ENCODE data around the gene DLG4.
"Not testable (repeated sequence)": the region's sequence is repeated elsewhere in the genome, so short reads cannot be mapped to it uniquely, and the experiment has no call there.

The DLG4 gene

DNA sequence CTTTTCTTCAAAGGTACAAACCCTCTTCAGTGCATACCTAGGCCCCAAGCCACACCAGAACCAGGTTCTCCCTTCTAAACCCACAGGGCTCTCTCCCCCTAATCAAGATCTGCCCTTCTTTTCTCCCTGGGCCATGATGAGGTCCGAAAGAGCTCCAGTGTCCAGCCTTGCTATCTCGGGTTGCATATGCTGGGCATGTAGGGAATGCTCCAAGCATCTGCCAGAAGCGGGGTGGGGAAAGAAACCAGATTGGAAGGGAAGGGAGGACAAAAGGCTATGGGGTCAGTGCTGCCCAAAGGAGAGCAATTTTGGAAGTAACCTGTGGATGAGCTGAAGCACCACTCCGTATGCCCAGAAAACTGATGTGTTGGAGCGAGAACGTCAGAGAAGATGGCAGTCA is 29.6 kb upstream of the DLG4 start:
- DNase-seq (ENCODE audit: low read depth): no peak

DNA sequence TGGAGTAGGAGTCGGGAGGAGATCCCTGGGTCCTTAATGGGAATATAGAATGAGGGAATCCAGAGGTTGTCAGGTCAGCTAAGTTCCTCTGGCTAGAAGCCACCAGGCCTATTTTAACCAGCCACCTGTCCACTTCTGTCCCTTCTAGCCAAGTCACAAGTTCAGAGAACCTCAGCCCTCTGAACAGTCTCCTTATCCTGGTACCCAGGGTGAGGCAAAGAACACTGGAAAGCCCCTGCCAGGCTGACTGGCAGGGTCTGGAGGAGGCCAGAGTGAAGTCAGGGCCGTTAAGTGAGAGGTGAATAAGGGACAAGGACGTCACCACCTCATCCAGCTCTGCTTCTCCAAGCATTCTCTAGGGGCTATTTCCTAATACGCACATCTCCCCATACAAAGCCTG is 29.2 kb upstream of the DLG4 start:
- DNase-seq (ENCODE audit: low read depth): no peak

GRCh38 chr17:7246779-7247178 is 27.1 kb upstream of the DLG4 start:
- DNase-seq (ENCODE audit: low read depth): no peak

DNA sequence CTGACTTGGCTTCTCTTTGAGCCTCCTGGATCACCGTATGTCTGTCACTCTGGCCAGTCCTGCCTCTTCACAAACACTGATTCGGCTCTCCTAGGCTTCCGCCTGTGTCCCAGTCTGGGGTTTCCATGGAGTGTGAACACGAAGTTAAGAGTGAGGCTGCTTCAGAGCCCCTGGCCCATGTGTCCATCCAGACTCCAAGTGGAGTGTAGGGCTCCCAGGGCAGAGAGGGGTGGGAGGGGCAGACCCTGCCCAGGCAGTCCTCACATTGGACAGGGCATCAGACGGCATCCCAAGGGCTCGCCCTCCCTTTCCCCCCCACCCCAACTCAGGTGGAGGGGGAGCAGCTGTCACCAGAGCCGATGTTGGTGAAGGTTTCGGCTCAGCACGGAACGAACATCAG is 24.2 kb upstream of the DLG4 start:
- not testable (repeated sequence) for DNase-seq (ENCODE audit: low read depth)

GRCh38 chr17:7243453-7243729 is 23.8 kb upstream of the DLG4 start:
- no peak for DNase-seq (ENCODE audit: low read depth)

DNA sequence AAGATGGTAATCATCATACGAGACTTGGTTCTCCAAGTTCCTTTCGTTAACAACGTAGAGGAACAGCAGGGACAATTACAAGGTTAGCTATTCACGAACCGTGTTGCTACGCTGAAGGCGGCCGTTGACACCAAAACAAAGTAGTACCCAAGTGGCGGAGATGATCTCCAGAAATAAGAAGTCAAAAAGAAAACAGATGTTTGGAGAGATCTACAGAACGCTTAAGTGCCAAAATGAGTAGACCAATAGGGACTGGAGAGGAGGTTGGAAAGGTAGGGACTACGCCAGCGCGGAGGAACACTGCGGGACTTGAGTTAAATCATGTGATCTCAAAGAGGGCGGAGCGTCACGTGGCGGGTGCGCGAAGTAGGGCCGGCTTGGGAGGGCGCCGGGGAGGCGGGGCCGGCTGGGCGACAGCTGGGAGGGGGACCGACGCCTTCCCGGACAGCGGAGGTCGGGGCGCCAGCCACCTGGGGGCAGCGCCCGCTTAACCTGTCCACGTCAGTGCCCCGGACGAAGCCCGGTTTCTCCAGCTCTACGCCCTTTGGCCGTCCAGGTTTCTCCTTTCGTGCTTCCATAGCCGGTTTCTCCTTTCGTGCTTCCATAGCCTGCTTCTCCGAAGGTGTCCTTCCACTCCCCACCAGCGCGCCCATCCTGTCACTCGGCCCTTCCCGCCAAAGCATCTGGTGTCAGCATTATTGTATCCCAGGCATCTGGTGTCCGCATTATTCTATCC is 23.2 kb upstream of the DLG4 start:
- DNase-seq (ENCODE audit: low read depth): peak; percentile 85

GRCh38 chr17:7241783-7242716 is 22.4 kb upstream of the DLG4 start, which contains the start of gene GABARAP:
TSS of gene GABARAP (minus strand) at chr17:7242449. CDS start at chr17:7242330, 119 bp downstream.
- DNase-seq (ENCODE audit: low read depth): peak; percentile 88

- DNase-seq (ENCODE audit: low read depth): no peak
Observed at GRCh38 chr17:7241090-7241733, 21.6 kb upstream of the DLG4 start.

- no peak for DNase-seq (ENCODE audit: low read depth)
Observed at GRCh38 chr17:7240375-7240774, 20.7 kb upstream of the DLG4 start.

DNA sequence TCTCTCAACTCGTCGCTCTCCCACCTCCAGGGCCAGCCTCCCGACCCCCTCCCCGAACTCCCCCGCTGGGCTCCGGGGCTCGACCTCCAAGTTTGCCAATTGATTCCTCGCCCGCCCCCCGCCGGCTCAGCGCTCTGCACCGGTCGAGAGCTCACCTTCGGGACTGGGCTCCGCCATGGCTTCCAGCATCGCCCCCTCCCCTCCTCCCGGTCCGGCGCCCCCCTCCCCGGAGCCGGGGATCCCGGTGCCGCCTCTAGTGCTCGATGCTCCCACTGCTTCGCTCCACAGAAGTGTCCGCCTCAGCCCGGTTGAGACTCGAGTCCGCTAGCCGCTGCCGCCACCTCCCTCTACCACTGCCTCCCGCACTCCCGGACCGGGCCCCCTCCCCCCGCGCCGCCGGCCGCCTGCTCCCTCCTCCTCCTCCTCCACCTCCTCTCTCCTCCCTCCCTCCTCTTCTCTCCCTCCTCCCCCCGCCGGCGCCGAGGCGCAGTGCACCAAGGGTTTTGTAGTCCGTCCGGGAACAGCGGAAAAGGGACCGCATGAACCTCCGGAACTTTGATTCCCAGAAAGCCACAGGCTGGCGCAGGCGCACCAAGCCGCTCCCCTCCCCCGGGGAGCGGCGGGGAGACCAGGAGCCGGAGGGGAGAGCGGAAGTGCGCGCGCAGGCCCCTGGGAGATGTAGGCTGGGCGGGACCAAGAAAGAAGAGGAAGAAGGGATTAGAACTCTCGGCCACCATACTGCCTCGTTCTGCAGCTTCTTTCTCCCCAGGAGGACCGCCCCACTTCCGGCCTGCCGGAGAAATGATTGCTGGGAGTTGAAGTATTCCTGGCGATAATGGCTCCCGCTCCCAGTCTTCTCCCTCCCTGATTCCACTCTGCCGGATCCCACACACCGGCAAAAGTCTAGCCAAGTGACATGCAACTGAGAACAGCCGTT is 19.7 kb upstream of the DLG4 start, which contains the start of gene PHF23:
TSS of gene PHF23 (minus strand) at position 367 of the 937 bp plus-strand sequence. CDS start at position 189, 178 bp downstream.
- peak; percentile 96 for DNase-seq (ENCODE audit: low read depth)

GRCh38 chr17:7238420-7239090 is 18.9 kb upstream of the DLG4 start:
- no peak for DNase-seq (ENCODE audit: low read depth)

GRCh38 chr17:7237761-7238419 is 18.3 kb upstream of the DLG4 start:
- peak; percentile 82 for DNase-seq (ENCODE audit: low read depth)

DNA sequence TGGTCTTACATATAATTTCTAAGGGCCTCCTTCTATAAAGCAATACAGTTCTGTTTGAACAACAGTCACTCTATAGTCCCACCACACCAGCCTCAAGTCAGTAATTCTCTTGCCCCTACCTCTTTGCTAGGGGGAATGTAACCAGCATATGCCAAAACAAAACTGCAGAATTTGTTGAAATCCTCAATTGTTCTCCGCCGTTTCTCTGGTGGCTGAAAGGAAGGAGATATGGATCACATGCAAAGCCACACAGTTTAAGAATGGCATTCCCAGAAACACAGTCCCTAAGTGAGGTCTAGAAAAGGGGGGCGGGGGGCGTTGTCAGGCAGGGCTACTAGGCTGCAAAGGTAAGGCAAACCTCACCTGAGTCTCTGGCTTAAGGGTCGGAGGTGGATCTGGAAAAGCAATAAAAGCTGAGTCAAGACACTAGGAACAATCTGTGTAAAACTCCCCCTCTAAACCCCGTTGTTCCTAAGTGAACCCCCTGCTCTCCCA is 17.7 kb upstream of the DLG4 start:
- DNase-seq (ENCODE audit: low read depth): no peak

- DNase-seq (ENCODE audit: low read depth): no peak
Observed at GRCh38 chr17:7236808-7237207, 17.2 kb upstream of the DLG4 start.

DNA sequence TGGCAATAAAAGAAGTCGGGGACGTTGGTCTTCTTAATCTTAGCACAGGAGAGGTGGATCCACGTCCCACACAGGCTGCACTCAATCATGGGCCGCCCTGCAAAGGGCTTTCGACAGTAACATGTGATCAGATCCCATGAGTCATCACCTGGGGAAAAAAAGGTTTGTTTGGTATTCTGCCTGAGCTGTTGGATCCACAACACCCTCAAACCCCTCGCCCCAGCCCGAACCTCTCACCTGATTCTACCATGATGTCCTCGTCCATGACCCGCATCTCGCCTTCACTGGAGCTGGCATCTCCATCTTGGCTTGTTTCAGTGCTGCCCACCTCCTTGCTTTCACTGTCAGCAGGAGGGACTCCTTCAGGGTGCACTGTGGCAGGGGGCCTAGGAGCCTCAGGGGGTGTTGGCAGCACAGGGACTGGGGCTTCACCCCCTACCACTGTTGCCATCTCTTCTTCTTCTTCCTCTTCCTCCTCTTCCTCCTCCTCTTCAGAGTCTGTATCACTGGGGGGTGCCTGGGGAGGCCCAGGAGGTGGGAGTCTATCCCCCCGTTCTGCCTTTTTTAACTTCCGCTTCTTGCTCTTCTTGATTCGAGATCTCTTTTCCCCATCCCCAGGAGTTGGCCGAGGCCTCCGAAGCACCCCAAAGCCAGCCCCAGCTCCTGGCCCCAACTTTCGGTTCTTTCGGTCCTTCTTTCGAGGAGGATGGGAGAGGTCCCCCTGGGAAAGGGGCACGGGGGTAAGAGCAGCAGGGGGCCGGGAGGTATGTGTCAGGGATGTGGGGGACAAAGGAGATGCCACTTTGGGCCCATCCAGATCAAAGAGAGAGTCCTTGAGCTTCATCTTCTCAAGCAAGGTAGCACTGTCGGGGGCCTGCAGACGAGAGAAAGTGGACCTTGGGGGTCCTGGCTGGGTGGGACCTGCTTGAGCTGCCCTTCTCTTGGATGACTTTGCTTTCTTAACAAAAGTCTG is 16.3 kb upstream of the DLG4 start:
- no peak for DNase-seq (ENCODE audit: low read depth)

- peak; percentile 91 for DNase-seq (ENCODE audit: low read depth)
Observed at GRCh38 chr17:7234083-7234951, 14.7 kb upstream of the DLG4 start, which contains the start of gene DVL2. TSS of gene DVL2 (minus strand) at chr17:7234517. CDS start at chr17:7234262, 255 bp downstream.

- no peak for DNase-seq (ENCODE audit: low read depth)
Observed at GRCh38 chr17:7233701-7234082, 14.1 kb upstream of the DLG4 start.

DNA sequence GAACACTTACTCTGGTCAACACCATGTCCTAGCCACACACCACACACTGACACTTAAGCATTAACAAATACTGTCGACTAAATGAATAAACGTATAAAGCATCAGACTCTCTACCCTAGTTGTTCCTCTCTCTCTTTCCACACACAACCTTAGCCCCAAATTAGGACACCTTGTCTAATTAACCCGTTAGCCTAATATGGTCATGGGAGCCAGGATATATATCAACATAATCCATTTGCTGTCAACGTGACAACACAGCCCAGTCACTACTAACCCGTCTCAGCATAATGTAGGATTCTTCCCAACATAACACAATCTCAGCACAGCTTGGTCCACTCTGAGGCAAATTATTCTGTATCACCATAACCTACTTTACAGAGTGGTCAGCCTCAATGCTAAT is 12.5 kb upstream of the DLG4 start:
- DNase-seq (ENCODE audit: low read depth): no peak
